Activated CD8-positive, alpha-beta T cell treated with anti-CD3 and anti-CD28 coated beads for 36 hours (primary cell): ENCODE data around the gene FGFR4. TPM values are rescaled to one million over a fixed set of nuclear protein-coding genes. Genes with fewer than 3 reads are reported as not detected.

ENCODE experiments used
- ATAC-seq: fragments of 200-7000 bp; cut with Tn5 transposase; one replicate; pipeline ENCODE4 v1.10.0; 2021; ENCODE audit warnings: mild to moderate bottlenecking, moderate library complexity
- CTCF ChIA-PET: fragments of 350-600 bp; sonication (Branson Sonifier 250); formaldehyde crosslinking; loops from one replicate; lab custom pipeline; 2021; ENCODE audit warnings: antibody characterized with exemption; lab: Charles Lee
- POLR2A ChIA-PET: fragments of 350-600 bp; sonication (Branson Sonifier 250); formaldehyde crosslinking; loops from one replicate; lab custom pipeline; 2021; ENCODE audit warnings: antibody characterized with exemption; lab: Charles Lee
- DNase-seq: peaks from one replicate; pipeline ENCODE4 v3.0.0-alpha.2; 2020
- H3K27ac Mint-ChIP-seq: one replicate; pipeline ENCODE4 v1.8.0; 2021; ENCODE audit warnings: mild to moderate bottlenecking, mixed read lengths
- H3K27me3 Mint-ChIP-seq: one replicate; pipeline ENCODE4 v1.8.0; 2021; ENCODE audit warnings: mixed read lengths
- H3K36me3 Mint-ChIP-seq: one replicate; pipeline ENCODE4 v1.8.0; 2021; ENCODE audit warnings: low read depth, mixed read lengths
- H3K4me1 Mint-ChIP-seq: one replicate; pipeline ENCODE4 v1.8.0; 2021; ENCODE audit warnings: low read depth, mixed read lengths
- H3K4me3 Mint-ChIP-seq: one replicate; pipeline ENCODE4 v1.8.0; 2021; ENCODE audit warnings: mild to moderate bottlenecking, moderate library complexity, mixed read lengths
- H3K9me3 Mint-ChIP-seq: one replicate; pipeline ENCODE4 v1.8.0; 2021; ENCODE audit warnings: mixed read lengths
- intact Hi-C: fragments of 100-400 bp; cut with micrococcal nuclease; formaldehyde crosslinking; loops from one replicate; pipeline ENCODE4 v1.10.0; 2022
- total RNA-seq, 2 experiments: library from RNA; stranded (reverse); gene quantifications; one replicate each; pipeline ENCODE4 v1.2.3, GENCODE V29; 2021
- TF ChIP-seq, protein P1 (sequence below): fragments of 200-600 bp; IDR thresholded peaks from one replicate; pipeline ENCODE4 v1.8.0; 2022; ENCODE audit warnings: antibody characterized with exemption, mild to moderate bottlenecking

The FGFR4 gene
- total RNA-seq, 2 experiments from 2014 or later: 1.3 to 2.2 TPM

DNA sequence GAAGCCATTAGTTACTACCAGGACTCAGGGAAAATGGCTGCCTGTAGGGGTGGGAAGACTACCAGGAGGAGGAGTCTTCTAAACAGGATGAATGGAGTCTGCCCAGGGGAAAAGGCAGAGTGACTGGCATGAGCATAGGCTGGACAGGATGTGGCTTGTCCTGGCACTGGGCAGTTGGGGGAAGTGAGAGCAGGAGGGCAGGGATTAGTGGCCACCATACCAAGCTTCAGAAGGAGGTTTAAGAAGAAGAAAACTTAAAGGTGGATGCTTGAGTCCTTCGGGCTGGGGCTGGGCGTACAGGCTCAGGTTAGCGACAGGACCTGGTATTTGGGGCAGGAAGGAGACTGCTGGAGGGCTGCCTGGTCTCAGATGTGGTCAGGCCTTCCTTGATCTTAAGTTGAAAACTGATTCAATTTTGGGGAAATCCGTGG, 41.9 kb downstream of the FGFR4 start:
- H3K27ac Mint-ChIP-seq: peak overlapping the region; percentile 46
- ATAC-seq (no peak), DNase-seq (peak; percentile 41)
- no peak overlapping the region for H3K4me3 Mint-ChIP-seq
- intact Hi-C loops: no loop called here
- no peaks in the 10 kb centered on the region for H3K36me3 Mint-ChIP-seq
- H3K9me3 Mint-ChIP-seq: no peaks in the 10 kb centered on the region
- no peaks in the 10 kb centered on the region for H3K27me3 Mint-ChIP-seq
- peaks cover 22% of the 10 kb centered on the region for H3K4me1 Mint-ChIP-seq
- TF ChIP-seq, protein P1, sequence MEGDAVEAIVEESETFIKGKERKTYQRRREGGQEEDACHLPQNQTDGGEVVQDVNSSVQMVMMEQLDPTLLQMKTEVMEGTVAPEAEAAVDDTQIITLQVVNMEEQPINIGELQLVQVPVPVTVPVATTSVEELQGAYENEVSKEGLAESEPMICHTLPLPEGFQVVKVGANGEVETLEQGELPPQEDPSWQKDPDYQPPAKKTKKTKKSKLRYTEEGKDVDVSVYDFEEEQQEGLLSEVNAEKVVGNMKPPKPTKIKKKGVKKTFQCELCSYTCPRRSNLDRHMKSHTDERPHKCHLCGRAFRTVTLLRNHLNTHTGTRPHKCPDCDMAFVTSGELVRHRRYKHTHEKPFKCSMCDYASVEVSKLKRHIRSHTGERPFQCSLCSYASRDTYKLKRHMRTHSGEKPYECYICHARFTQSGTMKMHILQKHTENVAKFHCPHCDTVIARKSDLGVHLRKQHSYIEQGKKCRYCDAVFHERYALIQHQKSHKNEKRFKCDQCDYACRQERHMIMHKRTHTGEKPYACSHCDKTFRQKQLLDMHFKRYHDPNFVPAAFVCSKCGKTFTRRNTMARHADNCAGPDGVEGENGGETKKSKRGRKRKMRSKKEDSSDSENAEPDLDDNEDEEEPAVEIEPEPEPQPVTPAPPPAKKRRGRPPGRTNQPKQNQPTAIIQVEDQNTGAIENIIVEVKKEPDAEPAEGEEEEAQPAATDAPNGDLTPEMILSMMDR: no peak
- ChIA-PET POLR2A (no interaction called here), CTCF (interaction anchor here (0.8 to 1.9 kb wide), 6 partner anchors 10 to 181 kb away, joined by 3 to 15 read pairs (median 6); no protein-coding TSS in a partner anchor)

DNA sequence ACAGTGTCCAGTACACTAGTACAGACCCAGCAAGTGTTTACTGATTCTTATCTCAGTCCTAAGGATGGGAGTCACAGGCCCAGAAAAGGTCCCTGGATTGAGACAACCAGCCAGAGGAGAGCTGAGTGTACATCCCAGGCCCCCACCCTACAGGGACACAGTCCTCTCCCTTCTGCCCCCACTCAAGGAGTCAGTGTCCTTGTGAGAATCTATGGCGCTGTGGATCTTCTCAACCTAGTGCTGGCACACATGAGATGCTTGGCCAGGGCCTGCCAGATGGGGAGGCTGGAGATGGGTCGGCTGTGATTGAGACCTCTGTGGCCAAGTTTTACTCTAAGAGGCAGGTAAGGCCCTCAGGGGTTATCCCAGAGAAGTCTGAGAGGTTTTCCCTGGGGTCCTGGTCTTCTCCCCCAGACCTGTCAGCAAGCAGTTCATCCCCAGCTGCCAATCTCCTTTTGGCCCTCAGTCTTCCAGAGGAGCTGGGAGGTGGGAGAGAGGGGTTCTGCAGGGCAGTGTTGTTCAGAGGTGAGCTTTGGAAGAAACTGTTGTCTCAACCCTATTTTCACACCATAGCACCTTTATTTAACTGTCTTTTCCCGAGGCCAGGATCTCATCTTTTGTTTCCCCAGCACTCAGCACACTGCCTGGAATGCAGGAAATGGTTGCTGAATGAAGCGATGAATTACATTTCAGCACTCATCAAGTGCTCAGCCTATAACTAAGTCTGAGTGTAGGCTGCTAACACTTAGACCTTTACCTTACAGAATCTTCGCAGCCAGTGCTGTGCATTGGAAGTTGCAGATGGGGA, 43.7 kb downstream of the FGFR4 start:
- no peak for DNase-seq
- Mint-ChIP-seq H3K36me3 (peaks cover 10% of the 10 kb centered on the region), H3K4me3 (no peak overlapping the region), H3K27ac (no peak overlapping the region), H3K9me3 (no peaks in the 10 kb centered on the region), H3K4me1 (peaks cover 31% of the 10 kb centered on the region), H3K27me3 (no peaks in the 10 kb centered on the region)
- ChIA-PET POLR2A (no interaction called here), CTCF (interaction anchor here (1.0 to 2.2 kb wide), 3 partner anchors 12 to 179 kb away, joined by 3 to 8 read pairs (median 7); no protein-coding TSS in a partner anchor)
- TF ChIP-seq, protein P1: no peak
- intact Hi-C loops: no loop called here
- no peak for ATAC-seq

DNA sequence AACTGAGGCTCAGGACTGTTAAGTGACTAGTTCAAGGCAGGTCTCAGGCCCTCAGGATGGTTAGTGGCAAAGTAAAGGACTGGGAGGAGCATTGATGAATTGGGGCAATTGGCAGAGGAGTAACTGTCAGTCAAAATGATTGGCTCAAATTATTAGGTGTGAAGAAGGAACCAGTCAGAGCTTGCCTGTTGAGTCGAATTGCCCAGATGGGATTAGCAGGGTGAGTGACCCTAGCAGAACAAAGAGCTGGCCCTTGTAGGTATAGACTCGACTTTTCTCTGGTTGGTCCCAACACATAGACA, 44.3 kb downstream of the FGFR4 start:
- H3K4me1 Mint-ChIP-seq: peaks cover 35% of the 10 kb centered on the region
- H3K9me3 Mint-ChIP-seq: no peaks in the 10 kb centered on the region
- no peaks in the 10 kb centered on the region for H3K27me3 Mint-ChIP-seq
- intact Hi-C loops: no loop called here
- no peak overlapping the region for H3K4me3 Mint-ChIP-seq
- POLR2A ChIA-PET: interaction anchor here (0.7 kb wide), 1 partner anchor 10 kb away, joined by 3 read pairs; no protein-coding TSS in a partner anchor
- TF ChIP-seq, protein P1: no peak
- CTCF ChIA-PET: interaction anchor here (1.0 to 2.2 kb wide), 2 partner anchors 17 to 179 kb away, joined by 3 to 8 read pairs; no protein-coding TSS in a partner anchor
- H3K36me3 Mint-ChIP-seq: peaks cover 14% of the 10 kb centered on the region
- DNase-seq (no peak), ATAC-seq (no peak)
- H3K27ac Mint-ChIP-seq: no peak overlapping the region

DNA sequence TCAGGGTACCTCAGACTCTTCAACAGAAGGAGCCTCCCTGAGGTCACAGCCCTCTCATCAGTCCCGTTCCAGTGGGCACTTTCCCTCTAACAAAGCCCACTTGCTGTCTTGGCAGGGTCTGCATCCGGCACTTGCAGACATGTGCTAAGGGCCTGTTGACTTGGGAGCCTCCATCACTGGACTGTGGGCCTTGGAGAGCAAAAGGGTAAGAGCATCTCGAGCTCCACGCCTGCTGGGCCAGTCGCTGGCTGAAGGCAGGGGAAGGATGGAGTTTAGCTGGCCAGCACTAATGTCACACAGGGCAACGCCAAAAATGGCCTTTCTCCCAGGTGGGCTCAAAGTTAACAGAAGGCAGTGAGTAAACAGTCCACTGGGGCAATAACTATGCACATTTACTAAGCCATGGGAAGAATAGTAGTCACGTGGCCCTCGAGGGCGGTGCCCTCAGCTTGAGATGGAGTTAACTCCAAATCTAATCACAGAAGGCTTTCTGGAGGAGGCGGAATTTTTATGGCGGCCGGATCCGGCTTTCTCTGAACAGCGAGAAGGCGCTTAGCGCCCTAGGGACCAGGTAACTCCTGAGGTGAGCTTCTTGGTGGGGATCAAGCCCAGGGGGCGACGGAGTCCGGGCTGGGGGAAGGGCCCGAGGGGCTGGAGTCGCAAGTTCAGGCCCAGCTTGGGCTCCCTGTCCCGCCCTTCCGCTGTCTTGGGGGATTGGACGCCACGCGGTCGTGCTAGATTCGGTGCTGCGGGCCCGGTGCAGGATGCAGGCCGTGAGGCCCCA, 44.8 kb downstream of the FGFR4 start:
- no peaks in the 10 kb centered on the region for H3K27me3 Mint-ChIP-seq
- peak overlapping the region; percentile 8 for H3K4me3 Mint-ChIP-seq
- intact Hi-C loops: no loop called here
- peaks cover 20% of the 10 kb centered on the region for H3K36me3 Mint-ChIP-seq
- TF ChIP-seq, protein P1: no peak
- no peak for ATAC-seq
- POLR2A ChIA-PET: interaction anchor here (0.7 to 2.1 kb wide), 3 partner anchors 10 to 146 kb away, joined by 3 to 10 read pairs (median 3); no protein-coding TSS in a partner anchor
- peak; percentile 17 for DNase-seq
- no peaks in the 10 kb centered on the region for H3K9me3 Mint-ChIP-seq
- CTCF ChIA-PET: interaction anchor here (2.2 kb wide), 1 partner anchor 18 kb away, joined by 8 read pairs; no protein-coding TSS in a partner anchor
- H3K4me1 Mint-ChIP-seq: peaks cover 39% of the 10 kb centered on the region
- peak overlapping the region; percentile 8 for H3K27ac Mint-ChIP-seq
